Kidney (tissue), 14 donors: ENCODE data around the gene SVIL. TPM values are rescaled to one million over a fixed set of nuclear protein-coding genes. Genes with fewer than 3 reads are reported as not detected.

Source experiments
- DNase-seq, 5 donors: peaks; one replicate each; pipeline ENCODE4 v3.0.0-alpha.2; 2013 to 2020
- FAIRE-seq: peaks from 2 replicates; lab custom pipeline; 2012; peaks lifted over from hg19 to GRCh38; lab: Jason Lieb, UNC
- H3K27ac ChIP-seq, 2 donors: one replicate each; pipeline ENCODE4 v1.7.0; 2013; ENCODE audit warnings: low read depth in 2 of 2, low read length in 2 of 2, inconsistent platforms in 1 of 2
- H3K27me3 ChIP-seq: one replicate; pipeline ENCODE4 v1.7.1; 2013; ENCODE audit warnings: low read length, inconsistent platforms; ENCODE audit not compliant: control insufficient read depth, insufficient read depth
- H3K36me3 ChIP-seq, 3 donors: one replicate each; pipeline versions ENCODE4 v1.7.0 to v1.7.1; 2013; ENCODE audit warnings: low read length in 3 of 3, control low read depth in 1 of 3, inconsistent platforms in 1 of 3; ENCODE audit not compliant: insufficient read depth in 3 of 3, control insufficient read depth in 2 of 3
- H3K4me1 ChIP-seq, 3 donors: one replicate each; pipeline versions ENCODE4 v1.7.0 to v1.7.1; 2013; ENCODE audit warnings: low read length in 3 of 3, inconsistent platforms in 1 of 3, low read depth in 1 of 3; ENCODE audit not compliant: control insufficient read depth in 2 of 3, insufficient read depth in 2 of 3
- H3K4me3 ChIP-seq, 3 donors: one replicate each; pipeline versions ENCODE4 v1.7.0 to v1.8.1; 2013; ENCODE audit warnings: low read length in 3 of 3, control low read depth in 1 of 3, inconsistent platforms in 1 of 3
- H3K9ac ChIP-seq, 3 donors: one replicate each; pipeline versions ENCODE4 v1.7.0 to v1.7.1; 2013; ENCODE audit warnings: low read length in 3 of 3, control low read depth in 1 of 3, inconsistent platforms in 1 of 3
- H3K9me3 ChIP-seq, 3 donors: one replicate each; pipeline versions ENCODE4 v1.7.0 to v1.7.1; 2013; ENCODE audit warnings: low read length in 3 of 3, control low read depth in 1 of 3, inconsistent platforms in 1 of 3; ENCODE audit not compliant: control insufficient read depth in 2 of 3, insufficient read depth in 1 of 3
- intact Hi-C: fragments of 100-400 bp; cut with DNase I; formaldehyde crosslinking; loops from one replicate; pipeline ENCODE4 v1.11.1; 2022
- polyA plus RNA-seq: library from polyadenylated mRNA; stranded (reverse); fragments of 350-450 nt; fragmentation: Illumina TruSeq; extraction: RNeasy Lipid Tissue Mini Kit (QIAGEN cat#74804); gene quantifications from one replicate; pipeline ENCODE4 v1.2.3, GENCODE V29; 2014; ENCODE audit warnings: low read depth, low replicate concordance; ENCODE audit not compliant: insufficient read depth
- total RNA-seq: library from RNA; stranded (reverse); fragmentation: NEBNext Ultra II Directional; extraction: Animal tissue kit (Norgen Biotek cat#: 25700); gene quantifications from one replicate; pipeline ENCODE4 v1.2.1, GENCODE V29; 2021
- TF ChIP-seq, protein P1 (sequence below): IDR thresholded peaks from 3 replicates; pipeline ENCODE4 v1.5.1; 2012; ENCODE audit warnings: mild to moderate bottlenecking, moderate library complexity, borderline replicate concordance; ENCODE audit not compliant: insufficient read depth; ENCODE audit errors: extremely low read depth
- donor health status: control.
- donor health status: control.
- donor health status: control.
- donor health status: control.
- donor health status: control.
- donor health status: DM: yes; HTN: yes; CAD: no.
- donor health status: Normal renal cell carcinoma (clear cell type).

The SVIL gene
- total and polyA plus RNA-seq, 2 donors from 2014 or later, result 7.4 to 94.4 TPM

DNA sequence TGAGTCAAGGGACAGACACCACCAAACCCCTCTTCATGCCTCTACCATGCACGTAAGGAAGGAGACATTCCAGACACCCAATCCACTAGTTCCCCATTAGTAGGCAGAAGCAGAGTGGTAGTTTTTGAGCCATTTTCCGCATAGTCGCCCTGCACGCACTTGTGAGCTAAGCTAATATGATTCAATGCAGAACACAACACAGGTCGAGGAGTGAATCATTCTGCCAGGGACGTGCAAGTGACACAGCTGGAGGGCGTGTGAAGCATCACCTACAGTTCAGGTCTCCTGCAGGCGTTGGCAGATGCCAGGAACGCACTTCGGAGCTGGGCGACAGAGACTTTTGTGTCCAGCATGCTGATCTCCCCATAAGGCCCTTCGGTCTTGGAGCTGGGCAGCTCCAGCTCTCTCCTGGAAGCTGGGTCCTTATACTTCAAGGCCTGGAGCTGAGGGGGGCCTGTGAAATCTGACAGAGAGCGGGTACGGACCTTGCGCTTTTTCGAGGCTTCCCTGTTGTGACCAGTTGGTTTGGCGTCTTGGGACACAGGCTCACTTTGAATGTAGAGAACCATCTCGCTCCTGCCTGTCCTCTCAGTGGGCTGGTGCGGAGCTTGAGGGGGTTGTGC, 102.4 kb downstream of the SVIL start:
- Histone ChIP-seq H3K9me3 (no peaks in the 10 kb centered on the region), H3K4me3 (no peak overlapping the region), H3K27me3 (no peaks in the 10 kb centered on the region), H3K9ac (no peak overlapping the region), H3K4me1 (peaks cover 7 to 11% (median 8%) of the 10 kb centered on the region in 3 donors), H3K36me3 (no peaks in the 10 kb centered on the region), H3K27ac (no peak overlapping the region)
- TF ChIP-seq, protein P1, sequence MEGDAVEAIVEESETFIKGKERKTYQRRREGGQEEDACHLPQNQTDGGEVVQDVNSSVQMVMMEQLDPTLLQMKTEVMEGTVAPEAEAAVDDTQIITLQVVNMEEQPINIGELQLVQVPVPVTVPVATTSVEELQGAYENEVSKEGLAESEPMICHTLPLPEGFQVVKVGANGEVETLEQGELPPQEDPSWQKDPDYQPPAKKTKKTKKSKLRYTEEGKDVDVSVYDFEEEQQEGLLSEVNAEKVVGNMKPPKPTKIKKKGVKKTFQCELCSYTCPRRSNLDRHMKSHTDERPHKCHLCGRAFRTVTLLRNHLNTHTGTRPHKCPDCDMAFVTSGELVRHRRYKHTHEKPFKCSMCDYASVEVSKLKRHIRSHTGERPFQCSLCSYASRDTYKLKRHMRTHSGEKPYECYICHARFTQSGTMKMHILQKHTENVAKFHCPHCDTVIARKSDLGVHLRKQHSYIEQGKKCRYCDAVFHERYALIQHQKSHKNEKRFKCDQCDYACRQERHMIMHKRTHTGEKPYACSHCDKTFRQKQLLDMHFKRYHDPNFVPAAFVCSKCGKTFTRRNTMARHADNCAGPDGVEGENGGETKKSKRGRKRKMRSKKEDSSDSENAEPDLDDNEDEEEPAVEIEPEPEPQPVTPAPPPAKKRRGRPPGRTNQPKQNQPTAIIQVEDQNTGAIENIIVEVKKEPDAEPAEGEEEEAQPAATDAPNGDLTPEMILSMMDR, result no peak
- intact Hi-C loops, result no loop called here
- FAIRE-seq (no peak), DNase-seq (no peak)

DNA sequence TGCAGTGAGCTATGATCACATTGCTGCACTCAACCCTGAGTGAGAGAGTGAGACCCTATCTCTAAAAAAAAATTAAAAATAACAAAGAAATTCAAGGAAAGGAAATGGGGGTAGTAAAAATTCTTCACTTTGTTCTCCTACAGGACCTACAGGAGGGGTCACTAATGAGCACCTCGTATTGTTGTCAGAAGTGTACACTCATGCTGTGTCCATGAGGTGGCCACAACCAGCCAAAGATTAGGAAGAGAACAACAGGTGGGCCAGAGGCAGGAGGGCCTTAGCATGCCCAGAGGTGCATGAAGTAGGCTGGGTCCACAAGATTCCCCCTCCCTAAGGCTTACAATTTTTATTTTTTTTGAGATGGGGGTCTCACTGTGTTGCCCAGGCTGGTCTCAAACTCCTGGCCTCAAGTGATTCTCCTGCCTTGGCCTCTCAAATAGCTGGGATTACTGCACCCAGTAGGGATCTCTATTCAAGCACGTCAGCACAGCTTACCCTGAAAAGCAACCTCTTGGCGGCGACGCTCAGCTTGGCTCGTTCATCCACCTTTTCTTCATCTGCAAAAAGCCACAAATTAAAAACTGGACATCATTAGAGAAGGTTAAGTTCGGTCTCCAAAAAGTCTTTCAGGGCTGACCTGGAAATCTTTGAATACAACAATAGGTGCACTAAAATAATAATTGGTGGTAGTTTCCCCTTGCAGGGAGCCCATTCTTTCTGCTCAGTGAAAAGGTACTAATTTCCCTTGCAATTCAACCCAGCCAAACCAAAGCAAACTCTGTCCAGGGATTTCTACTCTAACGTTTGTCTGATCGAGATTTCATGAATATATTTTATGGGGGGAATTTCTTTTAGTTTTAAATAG, 104.4 kb downstream of the SVIL start:
- Histone ChIP-seq H3K9ac (no peak overlapping the region), H3K4me3 (no peak overlapping the region), H3K9me3 (no peaks in the 10 kb centered on the region), H3K4me1 (no peaks in the 10 kb centered on the region), H3K36me3 (no peaks in the 10 kb centered on the region), H3K27me3 (no peaks in the 10 kb centered on the region), H3K27ac (no peak overlapping the region)
- FAIRE-seq (no peak), DNase-seq (no peak)
- intact Hi-C loops, result no loop called here
- TF ChIP-seq, protein P1, result no peak

DNA sequence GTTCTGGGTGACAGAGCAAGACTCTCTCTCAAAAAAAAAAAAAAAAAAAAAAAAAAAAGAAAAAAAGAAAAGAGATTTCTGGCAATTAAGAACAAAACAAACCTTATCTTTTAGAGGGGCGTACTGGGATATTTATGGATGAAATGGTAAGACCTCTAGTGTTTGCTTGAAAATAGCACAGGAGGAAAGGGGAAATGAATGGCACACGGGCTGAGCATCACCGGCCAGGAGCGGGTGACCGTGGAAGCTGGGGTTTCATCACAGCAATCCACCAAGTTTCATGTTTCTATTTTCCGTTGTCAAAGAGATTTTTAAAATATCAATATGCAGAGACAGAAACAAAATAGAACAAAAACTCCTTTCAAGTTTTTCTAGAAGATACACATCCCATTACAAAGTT, 105.6 kb downstream of the SVIL start:
- TF ChIP-seq, protein P1, result no peak
- no peak overlapping the region for H3K9ac ChIP-seq
- intact Hi-C loops, result no loop called here
- no peaks in the 10 kb centered on the region for H3K9me3 ChIP-seq
- H3K4me3 ChIP-seq, result no peak overlapping the region
- H3K27me3 ChIP-seq, result no peaks in the 10 kb centered on the region
- no peak overlapping the region for H3K27ac ChIP-seq
- H3K4me1 ChIP-seq, result no peaks in the 10 kb centered on the region
- no peaks in the 10 kb centered on the region for H3K36me3 ChIP-seq
- FAIRE-seq (no peak), DNase-seq (no peak)
